H1 (cell line): ENCODE results near the gene SEMA7A. TPM values are rescaled to one million over a fixed set of nuclear protein-coding genes. Genes with fewer than 3 reads are reported as not detected.

ENCODE experiments used
- CTCF ChIA-PET: fragments of 300-600 bp; sonication (Branson Sonifier 250); formaldehyde crosslinking; loops from one replicate; lab custom pipeline; 2021; ENCODE audit not compliant: partially characterized antibody; lab: Charles Lee
- POLR2A ChIA-PET: fragments of 300-600 bp; sonication (Branson Sonifier 250); formaldehyde crosslinking; loops from one replicate; lab custom pipeline; 2021; ENCODE audit warnings: inconsistent platforms; ENCODE audit not compliant: partially characterized antibody; lab: Charles Lee
- DNase-seq, 2 experiments: peaks; one replicate each; pipeline versions ENCODE4 v3.0.0 to v3.0.0-alpha.2; 2010 to 2022; ENCODE audit warnings: low spot score in 2 of 2, low read depth in 1 of 2, mixed read lengths in 1 of 2
- FAIRE-seq: peaks from 2 replicates; lab custom pipeline; 2011; peaks lifted over from hg19 to GRCh38; lab: Jason Lieb, UNC
- H2AFZ ChIP-seq: 2 replicates; pipeline ENCODE4 v1.8.1; 2012; ENCODE audit warnings: low read length, inconsistent platforms
- H2AK5ac ChIP-seq: 2 replicates; pipeline ENCODE4 v1.6.1; 2013; ENCODE audit warnings: low read depth, low read length
- H2BK120ac ChIP-seq: replicated peaks from 2 replicates; pipeline ENCODE3; 2013; ENCODE audit warnings: low read depth, low read length, inconsistent platforms
- H2BK12ac ChIP-seq: 2 replicates; pipeline ENCODE4 v1.6.1; 2013; ENCODE audit warnings: low read depth, low read length
- H2BK15ac ChIP-seq: 2 replicates; pipeline ENCODE4 v1.6.1; 2013; ENCODE audit warnings: low read length
- H2BK20ac ChIP-seq: 2 replicates; pipeline ENCODE4 v1.6.1; 2013; ENCODE audit warnings: low read length
- H2BK5ac ChIP-seq: 2 replicates; pipeline ENCODE4 v1.6.1; 2013; ENCODE audit warnings: low read depth, low read length
- H3K14ac ChIP-seq: 2 replicates; pipeline ENCODE4 v1.6.1; 2013; ENCODE audit warnings: inconsistent platforms; ENCODE audit not compliant: insufficient read length
- H3K18ac ChIP-seq: 2 replicates; pipeline ENCODE4 v1.6.1; 2013; ENCODE audit warnings: low read length; ENCODE audit errors: extremely low read depth
- H3K23ac ChIP-seq: 2 replicates; pipeline ENCODE4 v1.6.1; 2013; ENCODE audit warnings: inconsistent platforms; ENCODE audit not compliant: insufficient read length
- H3K23me2 ChIP-seq: 2 replicates; pipeline ENCODE4 v1.6.1; 2013; ENCODE audit warnings: low read depth, low read length
- H3K27ac ChIP-seq: 2 replicates; pipeline ENCODE4 v1.6.1; 2011; ENCODE audit warnings: low read depth, low read length, inconsistent platforms
- H3K27me3 ChIP-seq, 4 experiments: replicated peaks in 1 of 4; 1 replicate in 1 of 4; 2 replicates in 3 of 4; pipeline versions ENCODE4 v1.6.1 to v1.8.1; 2011 to 2013; ENCODE audit warnings: low read length in 3 of 4, mild to moderate bottlenecking in 3 of 4, inconsistent platforms in 2 of 4, mixed read lengths in 2 of 4, moderate library complexity in 1 of 4; ENCODE audit not compliant: control insufficient read depth in 3 of 4, insufficient read depth in 3 of 4; ENCODE audit errors: extremely low read depth in 1 of 4
- H3K36me3 ChIP-seq, 4 experiments: 2 replicates each; pipeline versions ENCODE4 v1.6.1 to v1.8.1; 2011 to 2013; ENCODE audit warnings: mild to moderate bottlenecking in 4 of 4, low read length in 3 of 4, moderate library complexity in 2 of 4, control low read depth in 1 of 4, inconsistent platforms in 1 of 4; ENCODE audit not compliant: insufficient read depth in 4 of 4, control insufficient read depth in 2 of 4
- H3K4ac ChIP-seq: replicated peaks from 2 replicates; pipeline ENCODE3; 2013; ENCODE audit warnings: low read length, low read depth, mixed read lengths, inconsistent platforms; ENCODE audit not compliant: insufficient read length
- H3K4me1 ChIP-seq, 4 experiments: replicated peaks in 1 of 4; 1 replicate in 1 of 4; 2 replicates in 3 of 4; pipeline versions ENCODE4 v1.6.1 to v1.8.1; 2011 to 2013; ENCODE audit warnings: low read length in 3 of 4, inconsistent platforms in 2 of 4, mixed read lengths in 1 of 4; ENCODE audit not compliant: insufficient read depth in 4 of 4, control insufficient read depth in 3 of 4
- H3K4me2 ChIP-seq, 2 experiments: 2 replicates each; pipeline versions ENCODE4 v1.6.1 to v1.8.1; 2011 to 2013; ENCODE audit warnings: low read depth in 2 of 2, low read length in 2 of 2, control low read depth in 1 of 2, inconsistent platforms in 1 of 2, mild to moderate bottlenecking in 1 of 2; ENCODE audit not compliant: insufficient read depth in 1 of 2
- H3K4me3 ChIP-seq, 4 experiments: fragments of 200-600, 300-600 bp in 1 of 4; sonication (generic), shearing (Covaris generic), sonication (Bioruptor Twin) in 1 of 4; 2 replicates each; pipeline versions ENCODE4 v1.5.1 to v1.8.1; 2011 to 2016; ENCODE audit warnings: low read length in 4 of 4, low read depth in 3 of 4, control low read depth in 2 of 4, inconsistent platforms in 2 of 4, mild to moderate bottlenecking in 2 of 4, mixed read lengths in 1 of 4, moderate library complexity in 1 of 4; ENCODE audit not compliant: insufficient read depth in 2 of 4; ENCODE audit errors: extremely low read depth in 1 of 4
- H3K56ac ChIP-seq: replicated peaks from 2 replicates; pipeline ENCODE3; 2013; ENCODE audit warnings: low read depth, mild to moderate bottlenecking, mixed read lengths, low read length, inconsistent platforms; ENCODE audit not compliant: insufficient read length
- H3K79me1 ChIP-seq: 2 replicates; pipeline ENCODE4 v1.6.1; 2013; ENCODE audit warnings: low read depth, low read length, control low read depth
- H3K79me2 ChIP-seq, 2 experiments: 2 replicates each; pipeline versions ENCODE4 v1.6.1 to v1.8.1; 2012 to 2013; ENCODE audit warnings: low read length in 2 of 2, mild to moderate bottlenecking in 2 of 2, inconsistent platforms in 1 of 2; ENCODE audit not compliant: insufficient read depth in 2 of 2, control insufficient read depth in 1 of 2
- H3K9ac ChIP-seq, 4 experiments: replicated peaks in 1 of 4; 1 replicate in 1 of 4; 2 replicates in 3 of 4; pipeline versions ENCODE4 v1.6.1 to v1.8.1; 2011 to 2013; ENCODE audit warnings: low read depth in 3 of 4, low read length in 3 of 4, control low read depth in 2 of 4, mild to moderate bottlenecking in 2 of 4, moderate library complexity in 2 of 4, inconsistent platforms in 1 of 4; ENCODE audit errors: extremely low read depth in 1 of 4
- H3K9me3 ChIP-seq, 2 experiments: 2 replicates each; pipeline versions ENCODE4 v1.6.1 to v1.8.1; 2012 to 2013; ENCODE audit warnings: mild to moderate bottlenecking in 2 of 2, moderate library complexity in 2 of 2, control low read depth in 1 of 2, inconsistent platforms in 1 of 2, low read depth in 1 of 2, low read length in 1 of 2, mixed read lengths in 1 of 2; ENCODE audit not compliant: insufficient read depth in 2 of 2
- H4K20me1 ChIP-seq, 2 experiments: replicated peaks in 1 of 2; 2 replicates each; pipeline versions ENCODE3 to v1.8.1; 2011 to 2013; ENCODE audit warnings: inconsistent platforms in 2 of 2, low read length in 2 of 2, mild to moderate bottlenecking in 1 of 2; ENCODE audit not compliant: insufficient read depth in 2 of 2, control insufficient read depth in 1 of 2
- H4K5ac ChIP-seq: 2 replicates; pipeline ENCODE4 v1.6.1; 2013; ENCODE audit warnings: low read length, low read depth, mixed read lengths, inconsistent platforms; ENCODE audit not compliant: insufficient read length
- H4K8ac ChIP-seq: 2 replicates; pipeline ENCODE4 v1.8.0; 2013; ENCODE audit warnings: mild to moderate bottlenecking, moderate library complexity, low read length, inconsistent platforms; ENCODE audit not compliant: insufficient read depth; ENCODE audit errors: extremely low read depth
- H4K91ac ChIP-seq: replicated peaks from 2 replicates; pipeline ENCODE3; 2013; ENCODE audit warnings: low read length, mixed read lengths, inconsistent platforms; ENCODE audit not compliant: insufficient read length
- CTBP2 ChIP-seq: IDR thresholded peaks from 2 replicates; pipeline ENCODE4 v1.7.0; 2011; ENCODE audit warnings: borderline replicate concordance, mild to moderate bottlenecking, moderate library complexity, mixed read lengths, low read length; ENCODE audit not compliant: insufficient read depth, insufficient read length
- JUND ChIP-seq: IDR thresholded peaks from 2 replicates; pipeline ENCODE4 v1.6.1; 2011; ENCODE audit warnings: mild to moderate bottlenecking, improper control_type of control experiment, low read length
- KDM1A ChIP-seq: fragments of 200-600, 300-600 bp; sonication (generic); IDR thresholded peaks from 2 replicates; pipeline ENCODE4 v1.7.1; 2016; ENCODE audit warnings: mild to moderate bottlenecking, low read length, borderline replicate concordance
- NRF1 ChIP-seq: IDR thresholded peaks from 2 replicates; pipeline ENCODE4 v1.6.1; 2011; ENCODE audit warnings: mild to moderate bottlenecking, low read depth, low read length, improper control_type of control experiment
- RNF2 ChIP-seq: fragments of 200-900, 300-1000 bp; sonication (generic); IDR thresholded peaks from 2 replicates; pipeline ENCODE4 v1.7.1; 2016; ENCODE audit warnings: borderline replicate concordance, low read depth, mild to moderate bottlenecking, antibody characterized with exemption, low read length; ENCODE audit not compliant: poor library complexity, severe bottlenecking; ENCODE audit errors: missing control alignments
- RXRA ChIP-seq: IDR thresholded peaks from 2 replicates; pipeline ENCODE4 v1.6.1; 2011; ENCODE audit warnings: low read depth, mild to moderate bottlenecking, low read length, moderate library complexity; ENCODE audit not compliant: insufficient read depth
- SIN3A ChIP-seq, 2 experiments: IDR thresholded peaks in 1 of 2; conservative IDR thresholded peaks in 1 of 2; 2 replicates each; pipeline ENCODE4 v1.6.1; 2011 to 2012; ENCODE audit warnings: low read length in 2 of 2, improper control_type of control experiment in 1 of 2, low read depth in 1 of 2, mild to moderate bottlenecking in 1 of 2
- SUZ12 ChIP-seq: fragments of 200-600 bp; sonication (generic); IDR thresholded peaks from 2 replicates; pipeline ENCODE4 v1.6.1; 2012; ENCODE audit warnings: mild to moderate bottlenecking, inconsistent platforms, low read length, moderate library complexity, mixed read lengths
- WGBS, 2 experiments: shearing (Covaris generic) in 1 of 2; methylation state at CpG; one replicate each; pipeline versions ENCODE4 v1.1.6 to v1.1.7; 2013 to 2015; ENCODE audit warnings: low lambda C conversion rate in 2 of 2, mixed read lengths in 2 of 2, inconsistent platforms in 1 of 2, low coverage in 1 of 2, missing lambda C conversion rate in 1 of 2; ENCODE audit not compliant: insufficient replicate concordance in 2 of 2, insufficient coverage in 1 of 2, insufficient read length in 1 of 2; ENCODE audit errors: extremely low coverage in 1 of 2, missing lambda C conversion rate in 1 of 2; 5-methylcytosine and 5-hydroxymethylcytosine counted together
- polyA plus RNA-seq, 7 experiments: library from polyadenylated mRNA; depleted of rRNA in 3 of 7; stranded (reverse) in 5 of 7; unstranded in 2 of 7; fragments of >200 nt in 5 of 7; fragments of 200-250 nt in 2 of 7; gene quantifications; 1 replicate in 5 of 7; 2 replicates in 1 of 7; 4 replicates in 1 of 7; pipeline versions ENCODE4 v1.2.1 to v1.2.3, GENCODE V29; 2011 to 2013; ENCODE audit warnings: missing spikeins in 2 of 7, mixed read lengths in 2 of 7
- total RNA-seq: library from RNA; stranded (reverse); fragmentation: NEBNext Ultra II Directional; extraction: Animal tissue kit (Norgen Biotek cat#: 25700); gene quantifications from 2 replicates; pipeline ENCODE4 v1.2.1, GENCODE V29; 2021

The SEMA7A gene
- total and polyA plus RNA-seq, 2 of the 8 experiments (the other 6 are each of a cell fraction or from before 2014, with no cell fraction given) = 10.7 to 15.0 TPM

DNA sequence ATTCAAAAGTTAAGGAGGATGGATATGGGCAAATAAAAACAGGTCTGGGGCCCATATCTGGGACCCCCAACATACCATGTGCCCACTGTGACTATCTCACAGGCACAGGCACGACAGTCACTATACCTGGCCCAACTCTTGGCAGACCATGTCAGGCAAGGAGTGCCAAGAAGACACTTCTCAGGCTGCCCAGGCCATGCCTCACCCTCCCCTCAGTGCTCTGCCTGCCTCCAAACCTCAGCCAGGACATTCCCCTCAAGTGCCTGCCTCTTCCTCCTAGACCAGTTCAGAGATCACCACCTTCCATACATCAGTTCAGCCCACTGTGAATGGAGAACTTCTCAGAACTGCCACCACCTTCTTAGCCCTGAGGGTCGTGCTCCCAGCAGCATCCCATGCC lies 4.4 kb upstream of the SEMA7A start:
- no peak overlapping the region for H2BK120ac ChIP-seq
- WGBS, 2 experiments = 68% methylated on average over 2 of the region's 2 CpGs; no CpG with 5 or more reads in 1 of the 2 experiments
- H3K9me3 ChIP-seq = no peaks in the 10 kb centered on the region
- H3K4ac ChIP-seq = no peak overlapping the region
- H3K79me2 ChIP-seq = no peaks in the 10 kb centered on the region
- no peak for FAIRE-seq
- no peak overlapping the region for H3K56ac ChIP-seq
- H3K27ac ChIP-seq = no peak overlapping the region
- H2BK12ac ChIP-seq = peak overlapping the region; percentile 70; the same call in 1 of the 2 replicates
- H3K9ac ChIP-seq = no peak overlapping the region
- TF ChIP-seq NRF1 = no peak
- no peak for TF ChIP-seq SUZ12
- no peak for TF ChIP-seq JUND
- no peak for TF ChIP-seq RXRA
- no peak for TF ChIP-seq SIN3A (conservative IDR thresholded peaks at IDR 0.05 in 1 of 2, IDR thresholded peaks at IDR 0.05 in 1 of 2; ENCODE audit: low read depth in 1 of 2, low read length in 2 of 2)
- TF ChIP-seq RNF2 = no peak
- TF ChIP-seq CTBP2 = no peak
- TF ChIP-seq KDM1A = no peak
- TF ChIP-seq, all 59 proteins: peak for 0
- H4K20me1 ChIP-seq = peaks cover 0 to 2% of the 10 kb centered on the region in 2 experiments
- H2BK20ac ChIP-seq = 0 out of 2 replicates have a peak overlapping the region, but pooled peaks have one; percentile 43
- no peak overlapping the region for H2AFZ ChIP-seq
- peaks cover 0 to 5% (median 0%) of the 10 kb centered on the region in 4 experiments; a peak in 3 of 7 replicates for H3K27me3 ChIP-seq
- no peaks in the 10 kb centered on the region for H3K79me1 ChIP-seq
- peak overlapping the region; percentile 43; the same call in 1 of the 2 replicates for H4K8ac ChIP-seq
- H3K4me1 ChIP-seq = peaks cover 0 to 5% (median 3%) of the 10 kb centered on the region in 4 experiments; a peak in 6 of 7 replicates
- H3K4me2 ChIP-seq = no peak overlapping the region
- no peaks in the 10 kb centered on the region for H3K36me3 ChIP-seq
- H2BK5ac ChIP-seq = no peak overlapping the region
- no peak overlapping the region for H4K5ac ChIP-seq
- H4K91ac ChIP-seq = peak overlapping the region; percentile 20
- POLR2A ChIA-PET = interaction anchor here (0.5 to 1.0 kb wide), 2 partner anchors 56 to 200 kb away, joined by 3 read pairs; no protein-coding TSS in a partner anchor
- 0 out of 2 replicates have a peak overlapping the region, but pooled peaks have one; percentile 20 for H2AK5ac ChIP-seq
- H3K23me2 ChIP-seq = peaks cover 8% of the 10 kb centered on the region; the same call in 1 of the 2 replicates
- DNase-seq = no peak
- H2BK15ac ChIP-seq = peak overlapping the region; percentile 84; the same call in 1 of the 2 replicates
- no peak overlapping the region for H3K4me3 ChIP-seq
- no peak overlapping the region for H3K18ac ChIP-seq
- CTCF ChIA-PET = interaction anchor here (1.0 to 41.3 kb wide), 16 partner anchors 10 to 330 kb away, joined by 3 to 1311 read pairs (median 16); partner anchors contain the start of genes CYP11A1 and UBL7
- H3K14ac ChIP-seq = no peak overlapping the region
- no peak overlapping the region for H3K23ac ChIP-seq
